IPS-18a (cell line): ENCODE measurements around the gene CLSTN2.

ENCODE experiments used
- H3K27ac ChIP-seq: one replicate; pipeline ENCODE4 v1.5.1; 2013; ENCODE audit warnings: low read length
- H3K27me3 ChIP-seq: one replicate; pipeline ENCODE4 v1.6.1; 2013; ENCODE audit warnings: mild to moderate bottlenecking, low read length; ENCODE audit not compliant: control insufficient read depth, insufficient read depth
- H3K36me3 ChIP-seq: one replicate; pipeline ENCODE4 v1.6.1; 2013; ENCODE audit warnings: low read depth, low read length; ENCODE audit not compliant: control insufficient read depth
- H3K4me1 ChIP-seq: one replicate; pipeline ENCODE4 v1.6.1; 2013; ENCODE audit warnings: low read depth, low read length; ENCODE audit not compliant: control insufficient read depth
- H3K4me3 ChIP-seq: one replicate; pipeline ENCODE4 v1.5.1; 2013; ENCODE audit warnings: low read length
- H3K9ac ChIP-seq: one replicate; pipeline ENCODE4 v1.6.1; 2013; ENCODE audit warnings: mild to moderate bottlenecking, low read length, moderate library complexity
- H3K9me3 ChIP-seq: one replicate; pipeline ENCODE4 v1.6.1; 2013; ENCODE audit warnings: low read depth, low read length; ENCODE audit not compliant: control insufficient read depth

CLSTN2 gene

GRCh38 chr3:140443806-140444205 is 508.8 kb downstream of the CLSTN2 start:
- H3K36me3 ChIP-seq = no peaks in the 10 kb centered on the region
- no peaks in the 10 kb centered on the region for H3K9me3 ChIP-seq
- no peak overlapping the region for H3K4me3 ChIP-seq
- no peaks in the 10 kb centered on the region for H3K4me1 ChIP-seq
- no peak overlapping the region for H3K9ac ChIP-seq
- no peak overlapping the region for H3K27ac ChIP-seq
- H3K27me3 ChIP-seq = no peaks in the 10 kb centered on the region

GRCh38 chr3:140446734-140447133 is 511.7 kb downstream of the CLSTN2 start:
- no peaks in the 10 kb centered on the region for H3K4me1 ChIP-seq
- no peaks in the 10 kb centered on the region for H3K27me3 ChIP-seq
- no peaks in the 10 kb centered on the region for H3K9me3 ChIP-seq
- no peak overlapping the region for H3K9ac ChIP-seq
- no peak overlapping the region for H3K27ac ChIP-seq
- H3K4me3 ChIP-seq = no peak overlapping the region
- no peaks in the 10 kb centered on the region for H3K36me3 ChIP-seq

GRCh38 chr3:140447136-140447535 is 512.2 kb downstream of the CLSTN2 start:
- Histone ChIP-seq H3K4me1 (no peaks in the 10 kb centered on the region), H3K9me3 (no peaks in the 10 kb centered on the region), H3K27me3 (no peaks in the 10 kb centered on the region), H3K27ac (no peak overlapping the region), H3K36me3 (no peaks in the 10 kb centered on the region), H3K9ac (no peak overlapping the region), H3K4me3 (no peak overlapping the region)

- Histone ChIP-seq H3K9me3 (no peaks in the 10 kb centered on the region), H3K9ac (no peak overlapping the region), H3K4me3 (no peak overlapping the region)
Observed at GRCh38 chr3:140448001-140448400, 513.0 kb downstream of the CLSTN2 start.

GRCh38 chr3:140449413-140450256 is 514.6 kb downstream of the CLSTN2 start:
- no peaks in the 10 kb centered on the region for H3K36me3 ChIP-seq
- H3K9ac ChIP-seq = no peak overlapping the region
- H3K27ac ChIP-seq = no peak overlapping the region
- H3K27me3 ChIP-seq = no peaks in the 10 kb centered on the region
- no peaks in the 10 kb centered on the region for H3K9me3 ChIP-seq
- no peak overlapping the region for H3K4me3 ChIP-seq
- H3K4me1 ChIP-seq = no peaks in the 10 kb centered on the region

More at GRCh38 chr3:140448001-140448400, 513.0 kb downstream of the CLSTN2 start:
- H3K36me3 ChIP-seq = no peaks in the 10 kb centered on the region
- no peaks in the 10 kb centered on the region for H3K27me3 ChIP-seq
- H3K4me1 ChIP-seq = no peaks in the 10 kb centered on the region
- no peak overlapping the region for H3K27ac ChIP-seq

GRCh38 chr3:140453750-140454149 is 518.8 kb downstream of the CLSTN2 start:
- Histone ChIP-seq H3K9me3 (no peaks in the 10 kb centered on the region), H3K36me3 (no peaks in the 10 kb centered on the region), H3K4me1 (no peaks in the 10 kb centered on the region), H3K27me3 (no peaks in the 10 kb centered on the region), H3K9ac (no peak overlapping the region), H3K27ac (no peak overlapping the region), H3K4me3 (no peak overlapping the region)

- no peaks in the 10 kb centered on the region for H3K36me3 ChIP-seq
Observed at GRCh38 chr3:140455521-140456214, 520.7 kb downstream of the CLSTN2 start.

GRCh38 chr3:140456974-140457373 is 522.0 kb downstream of the CLSTN2 start:
- H3K9me3 ChIP-seq = no peaks in the 10 kb centered on the region
- no peak overlapping the region for H3K27ac ChIP-seq
- no peaks in the 10 kb centered on the region for H3K4me1 ChIP-seq
- H3K4me3 ChIP-seq = no peak overlapping the region
- no peaks in the 10 kb centered on the region for H3K27me3 ChIP-seq
- H3K9ac ChIP-seq = no peak overlapping the region
- no peaks in the 10 kb centered on the region for H3K36me3 ChIP-seq

More at GRCh38 chr3:140455521-140456214, 520.7 kb downstream of the CLSTN2 start:
- Histone ChIP-seq H3K4me3 (no peak overlapping the region), H3K27me3 (no peaks in the 10 kb centered on the region), H3K9ac (no peak overlapping the region), H3K9me3 (no peaks in the 10 kb centered on the region), H3K4me1 (no peaks in the 10 kb centered on the region), H3K27ac (no peak overlapping the region)

- H3K9ac ChIP-seq = no peak overlapping the region
- no peaks in the 10 kb centered on the region for H3K9me3 ChIP-seq
- H3K27me3 ChIP-seq = no peaks in the 10 kb centered on the region
- no peaks in the 10 kb centered on the region for H3K36me3 ChIP-seq
- no peak overlapping the region for H3K27ac ChIP-seq
- no peaks in the 10 kb centered on the region for H3K4me1 ChIP-seq
- H3K4me3 ChIP-seq = no peak overlapping the region
Observed at GRCh38 chr3:140459462-140459861, 524.5 kb downstream of the CLSTN2 start.

- no peaks in the 10 kb centered on the region for H3K36me3 ChIP-seq
- no peaks in the 10 kb centered on the region for H3K9me3 ChIP-seq
- H3K27ac ChIP-seq = no peak overlapping the region
- no peak overlapping the region for H3K9ac ChIP-seq
- H3K27me3 ChIP-seq = peaks cover 5% of the 10 kb centered on the region
- H3K4me3 ChIP-seq = no peak overlapping the region
- no peaks in the 10 kb centered on the region for H3K4me1 ChIP-seq
Observed at GRCh38 chr3:140461250-140461649, 526.3 kb downstream of the CLSTN2 start.

- Histone ChIP-seq H3K27me3 (peaks cover 6% of the 10 kb centered on the region), H3K9ac (no peak overlapping the region)
Observed at GRCh38 chr3:140463355-140463754, 528.4 kb downstream of the CLSTN2 start.

More at GRCh38 chr3:140463355-140463754, 528.4 kb downstream of the CLSTN2 start:
- H3K36me3 ChIP-seq = no peaks in the 10 kb centered on the region
- no peak overlapping the region for H3K27ac ChIP-seq
- H3K9me3 ChIP-seq = no peaks in the 10 kb centered on the region
- no peaks in the 10 kb centered on the region for H3K4me1 ChIP-seq
- H3K4me3 ChIP-seq = no peak overlapping the region
